GM13977 (cell line): Measurements from ENCODE around the gene NTNG1.

Source experiments
- DNase-seq: peaks from one replicate; pipeline ENCODE4 v3.0.0; 2012; ENCODE audit warnings: low spot score
- CTCF ChIP-seq: IDR thresholded peaks from 2 replicates; pipeline ENCODE4 v1.5.1; 2012; ENCODE audit warnings: mild to moderate bottlenecking, control low read depth; ENCODE audit not compliant: insufficient read depth; ENCODE audit errors: extremely low read depth, missing control alignments
- in situ Hi-C: fragments of 300-500 bp; cut with MboI; formaldehyde crosslinking; loops from one replicate; pipeline ENCODE4 v1.12.0; 2022; ENCODE audit warnings: low sequenced_read_pairs, low pct_unique_long_range_greater_than_20kb, mixed read lengths, inconsistent platforms; ENCODE audit not compliant: unreplicated experiment

The NTNG1 gene

GRCh38 chr1:107323784-107324183, 182.9 kb downstream of the NTNG1 start:
- TF ChIP-seq CTCF = no peak
- in situ Hi-C loops = no loop called here

DNA sequence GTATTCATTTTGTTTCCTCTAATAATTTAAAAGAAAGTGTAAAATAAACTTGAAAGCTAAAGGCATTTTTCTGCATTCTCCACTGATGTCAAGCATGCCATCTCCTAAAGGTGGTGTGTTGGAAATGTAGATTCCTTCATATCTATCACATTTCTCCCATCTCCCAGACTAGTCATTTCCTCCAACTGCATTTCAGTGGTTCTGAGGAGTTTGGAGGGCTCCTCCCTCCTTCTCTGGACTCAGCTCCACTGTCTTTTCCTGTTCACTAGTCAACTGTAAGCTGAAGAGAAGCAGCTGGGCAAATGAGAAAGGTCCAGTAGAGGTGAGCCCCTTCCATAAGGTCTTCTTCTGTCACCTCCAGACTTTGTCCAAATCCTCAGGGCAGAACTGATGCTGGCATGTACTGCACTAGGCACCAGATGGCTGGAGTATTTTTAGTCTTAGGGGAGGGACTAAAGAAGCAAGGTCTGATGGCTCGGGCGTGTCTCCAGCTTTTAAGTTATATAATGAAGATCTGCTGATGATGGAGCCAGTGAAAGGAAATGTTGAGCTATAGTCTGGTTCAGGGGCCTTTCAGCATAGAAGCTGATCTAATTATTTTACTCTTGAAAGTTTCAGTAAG, 186.1 kb downstream of the NTNG1 start:
- TF ChIP-seq CTCF = no peak
- no peak for DNase-seq
- in situ Hi-C loops = no loop called here

More at GRCh38 chr1:107323784-107324183, 182.9 kb downstream of the NTNG1 start:
- no peak for DNase-seq

GRCh38 chr1:107327446-107327845, 186.6 kb downstream of the NTNG1 start:
- no peak for TF ChIP-seq CTCF
- in situ Hi-C loops = no loop called here
- DNase-seq = no peak

DNA sequence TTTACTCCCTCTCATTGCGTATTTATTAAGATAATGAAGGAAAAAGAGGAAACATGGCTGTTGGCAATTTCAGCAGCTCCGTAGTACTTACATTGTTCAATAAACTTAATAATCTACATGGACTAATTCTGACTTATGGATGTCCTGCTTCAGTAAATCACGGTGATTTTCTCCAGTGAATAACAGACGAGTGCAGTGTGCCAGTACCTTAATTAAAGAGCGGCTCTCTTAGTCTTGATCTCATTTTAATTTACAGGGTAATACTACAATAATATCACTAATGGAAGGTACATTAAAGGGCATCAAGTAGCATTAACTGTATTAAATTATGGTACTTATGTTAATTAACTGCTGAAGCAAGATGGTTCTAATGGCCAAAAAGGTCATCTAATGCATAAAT, 187.2 kb downstream of the NTNG1 start:
- no peak for DNase-seq
- no peak for TF ChIP-seq CTCF
- in situ Hi-C loops = no loop called here

- TF ChIP-seq CTCF = no peak
- DNase-seq = no peak
Measured at GRCh38 chr1:107339775-107340174, 198.9 kb downstream of the NTNG1 start.

GRCh38 chr1:107342316-107342715, 201.5 kb downstream of the NTNG1 start:
- TF ChIP-seq CTCF = no peak
- no peak for DNase-seq
- in situ Hi-C loops = no loop called here

More at GRCh38 chr1:107339775-107340174, 198.9 kb downstream of the NTNG1 start:
- in situ Hi-C loops = no loop called here
